Heart left ventricle (tissue), 13 donors: ENCODE data around the gene SLC7A9.

Experiments
- POLR2A ChIP-seq, 2 donors: fragments of 450-650 bp; IDR thresholded peaks; one replicate each; pipeline ENCODE4 v1.6.1; 2017; ENCODE audit warnings: antibody characterized with exemption in 2 of 2, mild to moderate bottlenecking in 2 of 2, moderate library complexity in 2 of 2
- TF ChIP-seq, protein P1 (sequence below), 12 donors: fragments of 200-600 bp; sonication (generic) in 4 of 12; IDR thresholded peaks; one replicate each; pipeline versions ENCODE4 v1.5.0 to v1.8.0; 2018 to 2022; ENCODE audit warnings: antibody characterized with exemption in 12 of 12, mild to moderate bottlenecking in 5 of 12
- donor health status: ischemic (EF 13 %, LVEDD 7.1; RV severe dilation, severe dysfunction).
- donor health status: DM: no; HTN: yes; CAD: no.
- donor health status: DM: no; HTN: no; CAD: no.
- donor health status: ischemic (EF 25% LVEDD 6.9; RV normal size, moderate dysfunction).
- donor health status: ischemic (EF 25% LVEDD 5.7; RV mildly dilated, moderate dysfunction).
- donor health status: ischemic (EF 35%, LVEDD 5.7; RV mildly dilated, moderate dysfunction).
- donor health status: nonischemic (EF 11% LVEDD 7.7; RV severe dilation, severe dysfunction).
- donor health status: DM: yes; HTN: yes; CAD: no.
- donor health status: PGD.
- donor health status: ischemic (EF 29% LVEDD 5.4; RV normal size, mild dysfunction).
- donor health status: nonischemic (EF 23%, LVEDD 6.1; RV moderate dilation, normal function).

GRCh38 chr19:32857584-32857983 is 12.0 kb downstream of the SLC7A9 start:
- TF ChIP-seq, protein P1, sequence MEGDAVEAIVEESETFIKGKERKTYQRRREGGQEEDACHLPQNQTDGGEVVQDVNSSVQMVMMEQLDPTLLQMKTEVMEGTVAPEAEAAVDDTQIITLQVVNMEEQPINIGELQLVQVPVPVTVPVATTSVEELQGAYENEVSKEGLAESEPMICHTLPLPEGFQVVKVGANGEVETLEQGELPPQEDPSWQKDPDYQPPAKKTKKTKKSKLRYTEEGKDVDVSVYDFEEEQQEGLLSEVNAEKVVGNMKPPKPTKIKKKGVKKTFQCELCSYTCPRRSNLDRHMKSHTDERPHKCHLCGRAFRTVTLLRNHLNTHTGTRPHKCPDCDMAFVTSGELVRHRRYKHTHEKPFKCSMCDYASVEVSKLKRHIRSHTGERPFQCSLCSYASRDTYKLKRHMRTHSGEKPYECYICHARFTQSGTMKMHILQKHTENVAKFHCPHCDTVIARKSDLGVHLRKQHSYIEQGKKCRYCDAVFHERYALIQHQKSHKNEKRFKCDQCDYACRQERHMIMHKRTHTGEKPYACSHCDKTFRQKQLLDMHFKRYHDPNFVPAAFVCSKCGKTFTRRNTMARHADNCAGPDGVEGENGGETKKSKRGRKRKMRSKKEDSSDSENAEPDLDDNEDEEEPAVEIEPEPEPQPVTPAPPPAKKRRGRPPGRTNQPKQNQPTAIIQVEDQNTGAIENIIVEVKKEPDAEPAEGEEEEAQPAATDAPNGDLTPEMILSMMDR (IDR thresholded peaks at IDR 0.05): no peak
- TF ChIP-seq POLR2A (IDR thresholded peaks at IDR 0.05): no peak
